Skeletal muscle satellite cell (primary cell): ENCODE measurements around the gene MYO10.

Experiments
- H3K27me3 ChIP-seq: 2 replicates; pipeline ENCODE4 v1.7.0; 2013; ENCODE audit warnings: low read length; ENCODE audit not compliant: control insufficient read depth, insufficient read depth
- H3K36me3 ChIP-seq: 2 replicates; pipeline ENCODE4 v1.7.0; 2013; ENCODE audit warnings: mild to moderate bottlenecking, control low read depth, low read length; ENCODE audit not compliant: insufficient read depth
- H3K4me1 ChIP-seq: 2 replicates; pipeline ENCODE4 v1.7.0; 2013; ENCODE audit warnings: low read length; ENCODE audit not compliant: control insufficient read depth, insufficient read depth
- H3K4me2 ChIP-seq: 2 replicates; pipeline ENCODE4 v1.7.0; 2013; ENCODE audit warnings: mild to moderate bottlenecking, low read length
- H3K4me3 ChIP-seq: 2 replicates; pipeline ENCODE4 v1.7.0; 2013; ENCODE audit warnings: low read length
- H3K9ac ChIP-seq: 2 replicates; pipeline ENCODE4 v1.7.0; 2013; ENCODE audit warnings: mild to moderate bottlenecking, low read depth, low read length, moderate library complexity
- H3K9me3 ChIP-seq: replicated peaks from 2 replicates; pipeline ENCODE4 v1.7.0; 2013; ENCODE audit warnings: mild to moderate bottlenecking, control low read depth, low read length

Gene MYO10

DNA sequence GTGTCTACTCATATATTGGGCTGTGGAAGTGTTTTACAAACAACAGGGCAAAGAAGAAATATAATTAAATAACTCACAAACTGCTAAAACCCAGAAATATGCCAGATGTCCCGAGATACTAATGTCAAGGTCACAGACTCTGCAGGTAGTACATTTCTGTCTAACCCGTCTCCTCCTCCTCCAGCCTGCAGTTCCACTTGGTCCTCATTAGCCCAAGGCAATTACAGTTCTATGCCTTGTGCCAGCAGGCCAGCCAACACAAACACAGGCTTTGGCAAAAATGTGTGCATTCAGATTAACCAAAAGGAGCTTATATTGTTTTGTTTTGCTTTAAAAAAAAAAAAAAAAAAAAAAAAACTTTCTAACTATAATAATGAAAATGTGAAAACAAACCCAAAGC, 148.8 kb downstream of the MYO10 start:
- Histone ChIP-seq H3K9ac (no peak overlapping the region), H3K4me1 (peaks cover 30% of the 10 kb centered on the region), H3K27me3 (no peaks in the 10 kb centered on the region), H3K36me3 (peaks cover 7% of the 10 kb centered on the region), H3K9me3 (no peaks in the 10 kb centered on the region), H3K4me2 (no peak overlapping the region), H3K4me3 (no peak overlapping the region)

GRCh38 chr5:16784843-16785791, 151.0 kb downstream of the MYO10 start:
- peak overlapping the region; percentile 14 for H3K9ac ChIP-seq
- no peaks in the 10 kb centered on the region for H3K9me3 ChIP-seq
- peak overlapping the region; percentile 34 for H3K4me2 ChIP-seq
- no peak overlapping the region for H3K4me3 ChIP-seq
- H3K27me3 ChIP-seq = no peaks in the 10 kb centered on the region
- peaks cover 22% of the 10 kb centered on the region for H3K4me1 ChIP-seq
- peaks cover 24% of the 10 kb centered on the region for H3K36me3 ChIP-seq

DNA sequence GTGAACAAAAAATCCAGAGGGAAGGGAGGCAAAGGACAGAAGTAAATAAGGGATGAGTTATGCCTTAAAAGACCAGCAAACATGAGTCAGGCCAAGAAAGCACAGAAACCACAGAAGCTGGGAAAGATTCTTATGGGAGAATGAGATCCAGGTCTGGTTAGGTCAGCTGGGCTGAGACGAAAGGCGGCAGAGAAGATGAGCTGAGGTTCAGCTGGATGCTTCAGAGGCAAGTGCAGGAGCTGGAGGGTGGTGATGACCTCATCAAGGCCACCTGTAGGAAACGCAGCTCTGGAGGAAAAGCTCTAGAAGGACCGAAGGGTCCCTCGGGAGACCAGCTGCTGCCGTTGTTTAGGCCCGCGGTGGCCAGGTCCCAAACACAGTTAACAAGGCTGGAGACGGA, 152.0 kb downstream of the MYO10 start:
- Histone ChIP-seq H3K9me3 (no peaks in the 10 kb centered on the region), H3K36me3 (peaks cover 28% of the 10 kb centered on the region), H3K27me3 (no peaks in the 10 kb centered on the region), H3K4me1 (peaks cover 22% of the 10 kb centered on the region), H3K4me3 (no peak overlapping the region), H3K9ac (no peak overlapping the region), H3K4me2 (no peak overlapping the region)

DNA sequence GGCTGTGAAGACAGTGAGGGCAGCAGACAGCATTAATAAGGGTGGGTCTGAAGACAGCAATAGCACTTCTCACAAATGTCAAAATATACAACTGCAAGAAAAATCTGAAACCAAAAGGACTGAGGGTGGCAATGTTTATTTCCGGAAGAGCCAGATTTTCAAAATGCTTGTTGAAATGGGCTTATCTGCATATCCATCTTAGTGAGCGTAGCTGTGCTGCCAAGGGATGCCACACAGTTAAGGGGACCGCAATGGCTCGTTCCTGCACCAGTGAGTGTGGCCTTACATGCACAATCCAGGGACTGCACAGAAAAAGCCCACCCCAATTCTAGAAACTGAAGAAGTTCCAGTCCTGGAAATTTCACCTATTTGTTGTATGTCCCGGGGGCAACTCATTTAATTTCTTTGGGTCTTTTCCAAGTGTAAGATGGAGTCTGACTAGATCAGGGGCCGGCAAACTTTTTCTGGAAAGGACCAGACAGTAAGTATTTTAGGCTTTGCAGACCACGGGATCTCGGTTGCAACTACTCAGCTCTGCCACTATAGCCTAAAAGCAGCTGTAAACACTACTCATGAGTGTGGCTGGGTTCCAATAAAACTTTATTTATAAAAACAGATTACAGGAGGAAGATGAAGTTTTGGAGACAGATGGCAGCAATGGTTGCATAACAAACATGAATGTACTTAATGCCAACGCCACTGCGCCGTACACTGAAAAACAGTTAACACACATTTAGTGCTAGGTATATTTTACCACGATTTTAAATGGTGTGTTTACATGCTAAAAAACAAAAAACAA, 154.1 kb downstream of the MYO10 start:
- Histone ChIP-seq H3K36me3 (peaks cover 40% of the 10 kb centered on the region), H3K27me3 (no peaks in the 10 kb centered on the region), H3K4me3 (no peak overlapping the region), H3K4me1 (peaks cover 22% of the 10 kb centered on the region), H3K9me3 (no peaks in the 10 kb centered on the region), H3K4me2 (no peak overlapping the region), H3K9ac (no peak overlapping the region)

GRCh38 chr5:16780325-16780724, 155.8 kb downstream of the MYO10 start:
- Histone ChIP-seq H3K4me1 (peaks cover 26% of the 10 kb centered on the region), H3K27me3 (no peaks in the 10 kb centered on the region), H3K9ac (no peak overlapping the region), H3K4me3 (no peak overlapping the region), H3K36me3 (peaks cover 43% of the 10 kb centered on the region), H3K4me2 (no peak overlapping the region), H3K9me3 (no peaks in the 10 kb centered on the region)

GRCh38 chr5:16777432-16777831, 158.7 kb downstream of the MYO10 start:
- peaks cover 36% of the 10 kb centered on the region for H3K36me3 ChIP-seq
- no peak overlapping the region for H3K4me3 ChIP-seq
- H3K4me1 ChIP-seq = peaks cover 9% of the 10 kb centered on the region
- H3K9ac ChIP-seq = no peak overlapping the region
- no peaks in the 10 kb centered on the region for H3K9me3 ChIP-seq
- no peak overlapping the region for H3K4me2 ChIP-seq
- no peaks in the 10 kb centered on the region for H3K27me3 ChIP-seq

DNA sequence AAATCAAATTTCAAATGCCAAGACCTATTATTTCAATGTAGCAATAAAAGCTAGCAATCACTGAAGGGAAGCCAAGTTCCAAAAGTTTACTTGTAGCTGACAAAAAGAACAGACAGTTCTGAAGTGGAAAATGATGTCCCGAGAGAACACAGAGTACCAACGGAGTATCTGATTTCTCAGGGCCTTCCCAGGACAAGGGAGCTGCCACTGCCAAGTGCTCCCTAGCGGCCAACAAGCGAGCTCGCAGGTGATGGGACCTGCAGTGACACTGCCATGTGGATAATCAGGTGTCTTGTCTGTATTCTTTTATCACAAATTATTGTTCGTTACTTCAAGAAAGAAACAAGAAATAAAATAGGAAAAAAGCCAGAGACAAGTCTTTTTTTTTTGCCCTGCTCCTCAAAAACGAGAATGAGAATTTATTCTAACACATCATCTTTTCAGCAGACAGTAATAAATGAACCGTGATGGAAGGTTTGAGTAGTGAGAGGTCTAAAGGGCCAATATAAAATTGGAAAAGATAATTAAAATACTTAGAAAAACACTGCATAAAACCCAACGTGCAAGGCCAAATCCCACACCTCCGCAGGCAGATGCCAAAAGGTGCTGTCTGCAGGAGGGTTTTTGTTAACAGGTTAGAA, 159.4 kb downstream of the MYO10 start:
- no peaks in the 10 kb centered on the region for H3K27me3 ChIP-seq
- H3K4me1 ChIP-seq = peaks cover 9% of the 10 kb centered on the region
- no peak overlapping the region for H3K4me2 ChIP-seq
- H3K4me3 ChIP-seq = no peak overlapping the region
- no peaks in the 10 kb centered on the region for H3K9me3 ChIP-seq
- H3K36me3 ChIP-seq = peaks cover 30% of the 10 kb centered on the region
- no peak overlapping the region for H3K9ac ChIP-seq

- no peak overlapping the region for H3K4me3 ChIP-seq
- H3K36me3 ChIP-seq = peaks cover 29% of the 10 kb centered on the region
- no peaks in the 10 kb centered on the region for H3K9me3 ChIP-seq
- peaks cover 9% of the 10 kb centered on the region for H3K4me1 ChIP-seq
- no peaks in the 10 kb centered on the region for H3K27me3 ChIP-seq
- no peak overlapping the region for H3K4me2 ChIP-seq
- H3K9ac ChIP-seq = no peak overlapping the region
Observed at GRCh38 chr5:16774806-16775205, 161.3 kb downstream of the MYO10 start.

- peaks cover 26% of the 10 kb centered on the region for H3K36me3 ChIP-seq
- H3K4me2 ChIP-seq = no peak overlapping the region
- H3K4me1 ChIP-seq = peaks cover 9% of the 10 kb centered on the region
Observed at GRCh38 chr5:16773991-16774390, 162.1 kb downstream of the MYO10 start.

DNA sequence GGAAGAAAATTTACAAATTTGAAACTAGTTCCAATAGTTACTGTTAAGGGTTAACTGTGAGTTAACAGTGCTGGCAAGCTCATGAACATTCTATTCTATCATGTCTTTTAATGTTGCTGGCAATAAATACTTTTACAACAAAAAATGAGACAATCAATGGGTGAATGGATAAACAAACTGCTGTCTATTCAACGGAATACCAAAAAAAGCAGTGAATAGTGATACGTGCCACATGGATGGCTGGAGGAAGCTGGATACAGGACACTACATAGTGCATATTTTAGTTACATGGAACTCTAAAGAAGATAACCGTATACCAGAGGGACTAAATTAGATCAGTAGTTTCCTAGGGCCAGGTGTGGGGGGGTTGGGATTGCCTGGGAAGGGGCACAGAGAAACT, 163.5 kb downstream of the MYO10 start:
- Histone ChIP-seq H3K4me1 (peaks cover 9% of the 10 kb centered on the region), H3K4me3 (no peak overlapping the region), H3K27me3 (no peaks in the 10 kb centered on the region), H3K9ac (no peak overlapping the region), H3K9me3 (no peaks in the 10 kb centered on the region), H3K4me2 (no peak overlapping the region), H3K36me3 (peaks cover 28% of the 10 kb centered on the region)

More at GRCh38 chr5:16773991-16774390, 162.1 kb downstream of the MYO10 start:
- no peaks in the 10 kb centered on the region for H3K27me3 ChIP-seq
- no peak overlapping the region for H3K4me3 ChIP-seq
- H3K9ac ChIP-seq = no peak overlapping the region
- H3K9me3 ChIP-seq = no peaks in the 10 kb centered on the region

- Histone ChIP-seq H3K4me1 (no peaks in the 10 kb centered on the region), H3K4me3 (no peak overlapping the region), H3K27me3 (no peaks in the 10 kb centered on the region), H3K4me2 (no peak overlapping the region), H3K36me3 (peaks cover 47% of the 10 kb centered on the region), H3K9me3 (no peaks in the 10 kb centered on the region), H3K9ac (no peak overlapping the region)
Observed at GRCh38 chr5:16768184-16768583, 167.9 kb downstream of the MYO10 start.
